IPS-18c (cell line): ENCODE measurements around the gene HHIPL1.
A peak's percentile ranks its signal among the peaks of the same experiment; 100 is the strongest.

Source experiments
- H3K4me3 ChIP-seq: 2 replicates; pipeline ENCODE4 v1.7.0; 2013; ENCODE audit warnings: low read depth, mild to moderate bottlenecking, low read length, moderate library complexity; ENCODE audit not compliant: insufficient read depth
- H3K9me3 ChIP-seq: one replicate; pipeline ENCODE4 v1.6.1; 2013; ENCODE audit warnings: mild to moderate bottlenecking, low read length, moderate library complexity; ENCODE audit not compliant: control insufficient read depth, insufficient read depth

The HHIPL1 gene

DNA sequence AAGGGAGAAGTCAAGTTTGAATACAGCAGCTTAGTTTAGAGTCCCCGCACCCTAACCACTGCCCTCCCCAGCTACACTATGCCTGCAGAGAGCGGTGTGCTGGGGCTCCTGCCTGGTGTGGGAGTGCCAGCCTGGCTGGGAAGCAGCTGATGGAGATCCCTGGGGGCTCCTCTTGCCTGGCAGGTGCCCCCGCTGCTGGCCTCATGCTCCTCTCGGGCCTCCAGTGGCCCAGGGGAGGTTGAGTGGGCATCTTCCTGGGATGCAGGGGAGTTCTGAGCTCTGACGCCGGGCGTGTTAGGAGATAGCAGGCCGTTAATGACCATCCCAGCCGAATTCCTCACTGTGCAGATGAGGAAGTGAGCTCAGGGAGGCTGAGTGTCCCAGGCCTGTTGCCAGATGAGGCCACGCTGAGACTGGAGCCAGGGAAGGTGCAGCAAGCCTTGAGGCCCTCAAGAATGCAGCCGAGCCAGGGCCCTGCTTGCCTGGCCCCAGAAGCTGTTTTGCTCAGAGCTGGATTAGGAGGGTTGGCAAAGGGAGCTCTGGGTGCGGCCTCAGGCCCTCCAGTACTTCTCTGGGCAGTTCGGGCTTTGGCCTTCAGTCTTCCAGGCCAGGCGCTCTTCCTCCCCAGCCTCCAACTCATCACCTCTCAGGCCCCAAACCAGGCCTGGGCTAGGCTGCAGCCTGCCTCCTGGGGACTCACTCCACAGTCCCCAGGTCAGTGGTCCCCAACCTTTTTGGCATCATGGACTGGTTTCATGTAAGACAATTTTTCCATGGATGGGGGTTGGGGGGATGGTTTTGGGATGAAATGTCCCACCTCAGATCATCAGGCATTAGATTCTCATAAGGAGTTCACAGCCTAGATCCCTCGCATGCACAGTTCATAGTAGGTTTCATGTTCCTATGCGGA, 32.6 kb downstream of the HHIPL1 start:
- Histone ChIP-seq H3K9me3 (peaks cover 5% of the 10 kb centered on the region), H3K4me3 (no peak overlapping the region; the same call in 1 of the 2 replicates)

DNA sequence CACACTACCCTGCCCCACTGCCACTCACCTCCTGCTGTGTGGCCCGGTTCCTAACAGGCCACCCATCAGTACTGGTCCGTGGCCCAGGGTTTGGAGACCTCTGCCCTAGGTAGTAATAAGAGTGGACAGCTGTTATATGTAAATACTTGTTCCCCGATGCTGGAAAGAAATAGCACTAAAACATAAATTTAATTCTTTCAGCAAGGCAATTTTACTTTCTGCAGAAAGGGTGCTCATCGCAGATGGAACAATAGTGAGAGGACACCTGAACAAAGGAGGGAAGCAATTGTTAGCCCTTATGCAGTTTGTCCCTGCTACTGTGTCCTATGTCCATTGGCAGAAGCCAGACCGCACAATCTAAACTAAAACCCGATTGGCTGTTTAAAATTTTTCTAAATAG, 33.3 kb downstream of the HHIPL1 start:
- Histone ChIP-seq H3K4me3 (no peak overlapping the region), H3K9me3 (peaks cover 5% of the 10 kb centered on the region)

DNA sequence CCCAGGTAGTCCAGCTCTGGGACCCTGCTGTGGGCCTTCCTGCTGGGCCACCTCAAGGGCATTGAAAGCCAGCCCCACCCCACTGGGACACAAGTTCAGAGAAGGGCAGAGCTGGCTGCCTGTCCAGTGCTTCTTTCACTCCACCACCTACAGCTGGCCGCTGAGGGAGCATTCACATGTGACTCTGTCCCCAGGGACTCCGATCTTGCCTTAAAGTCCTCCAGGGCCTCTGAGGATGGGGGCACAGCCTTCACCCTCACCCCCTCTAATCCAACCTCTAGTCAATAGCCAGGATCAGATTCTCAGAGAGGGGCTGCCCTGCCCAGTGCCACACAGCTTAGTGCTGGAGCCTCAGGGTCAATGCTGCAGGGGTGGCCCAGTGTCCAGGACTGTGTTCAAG, 34.2 kb downstream of the HHIPL1 start:
- peaks cover 5% of the 10 kb centered on the region for H3K9me3 ChIP-seq
- no peak overlapping the region for H3K4me3 ChIP-seq

DNA sequence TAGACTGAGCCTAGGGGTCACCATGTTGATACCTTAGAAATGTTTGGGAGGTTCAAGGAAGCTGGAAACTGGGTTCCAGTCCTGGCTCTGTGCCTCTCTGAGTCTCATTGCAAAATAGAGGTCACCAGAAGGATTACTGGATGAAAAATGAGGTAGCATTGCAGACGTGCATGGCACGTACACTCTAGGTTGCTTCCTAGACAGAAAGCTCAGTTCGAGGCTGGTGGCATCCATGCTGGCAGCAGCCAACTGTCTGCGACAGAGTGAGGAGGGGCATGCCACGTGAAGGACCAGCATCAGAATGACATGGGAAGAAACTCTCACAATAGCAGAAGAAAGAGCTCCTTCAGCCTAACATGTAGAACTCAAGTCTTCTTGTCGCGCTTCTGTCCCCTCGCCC, 34.6 kb downstream of the HHIPL1 start:
- H3K9me3 ChIP-seq: peaks cover 5% of the 10 kb centered on the region
- H3K4me3 ChIP-seq: no peak overlapping the region

DNA sequence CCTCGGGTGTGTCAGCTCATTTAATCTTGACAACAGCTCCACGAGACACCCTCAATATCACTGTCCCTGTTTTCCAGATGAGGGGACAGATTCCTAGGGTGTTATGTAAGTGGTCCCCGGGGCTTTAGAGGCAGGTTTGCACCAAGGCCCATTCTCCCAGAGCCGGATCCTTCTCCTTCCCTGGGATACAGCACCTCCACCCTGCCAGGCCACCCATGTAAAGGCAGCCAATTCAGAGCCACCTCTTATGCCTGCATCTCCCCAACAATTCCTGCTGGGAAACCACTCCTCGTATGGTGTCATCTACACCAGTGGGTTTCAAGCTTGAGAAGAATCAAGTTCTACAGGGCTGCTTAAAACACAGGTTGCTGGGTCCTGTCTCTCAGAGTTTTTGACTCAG, 35.1 kb downstream of the HHIPL1 start:
- H3K4me3 ChIP-seq: no peak overlapping the region
- H3K9me3 ChIP-seq: peaks cover 5% of the 10 kb centered on the region

DNA sequence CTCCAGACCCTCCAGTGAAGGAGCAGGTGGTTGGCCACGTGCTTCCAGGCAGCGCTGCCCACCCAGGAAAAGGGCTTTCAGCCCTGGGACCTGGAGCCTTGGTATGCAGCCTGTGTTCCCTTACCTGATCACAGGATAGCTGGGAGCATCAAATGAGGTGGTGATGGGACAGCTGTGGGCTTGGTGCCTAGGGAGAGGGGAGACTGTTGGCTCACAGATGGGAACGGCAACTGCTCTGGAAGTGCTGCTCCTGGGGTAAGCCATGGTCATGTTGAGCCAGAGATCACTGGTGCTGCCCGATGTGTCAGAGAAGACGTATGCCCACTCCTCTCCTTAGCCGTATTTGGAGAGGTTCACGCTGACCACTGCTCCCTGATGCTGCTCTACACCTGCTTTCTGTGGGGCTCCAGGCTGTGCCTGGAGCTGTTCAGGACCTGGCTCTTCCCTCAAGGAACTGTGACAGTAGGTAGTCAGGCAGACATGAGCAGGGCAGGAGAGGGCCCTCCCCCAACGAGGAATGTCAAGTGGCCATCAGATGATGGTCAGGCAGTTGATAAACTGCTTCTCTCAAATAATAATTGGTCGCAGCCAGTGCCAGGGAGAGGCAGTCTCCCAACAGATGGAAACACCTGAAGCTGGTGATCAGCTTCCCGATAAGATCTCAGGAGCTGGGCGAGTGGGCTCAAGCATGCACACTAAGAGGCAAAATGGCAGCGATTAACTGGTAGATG, 36.3 kb downstream of the HHIPL1 start:
- Histone ChIP-seq H3K4me3 (no peak overlapping the region), H3K9me3 (peaks cover 5% of the 10 kb centered on the region)

DNA sequence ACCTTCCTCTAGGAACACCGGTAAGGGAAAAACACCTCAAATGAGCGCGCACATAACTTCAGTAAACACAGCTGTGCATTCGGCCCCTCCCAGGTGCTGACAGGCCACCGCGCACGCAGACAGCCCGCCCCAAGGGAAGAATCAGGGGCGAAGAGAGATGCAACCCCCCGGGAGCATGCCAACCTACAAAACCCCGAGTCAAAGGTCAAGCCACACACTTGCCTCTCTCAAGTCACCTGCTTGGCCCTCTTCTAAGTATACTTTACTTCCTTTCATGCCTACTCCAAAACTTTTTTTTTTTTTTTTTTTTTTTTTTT, 36.9 kb downstream of the HHIPL1 start:
- peaks cover 5% of the 10 kb centered on the region for H3K9me3 ChIP-seq

DNA sequence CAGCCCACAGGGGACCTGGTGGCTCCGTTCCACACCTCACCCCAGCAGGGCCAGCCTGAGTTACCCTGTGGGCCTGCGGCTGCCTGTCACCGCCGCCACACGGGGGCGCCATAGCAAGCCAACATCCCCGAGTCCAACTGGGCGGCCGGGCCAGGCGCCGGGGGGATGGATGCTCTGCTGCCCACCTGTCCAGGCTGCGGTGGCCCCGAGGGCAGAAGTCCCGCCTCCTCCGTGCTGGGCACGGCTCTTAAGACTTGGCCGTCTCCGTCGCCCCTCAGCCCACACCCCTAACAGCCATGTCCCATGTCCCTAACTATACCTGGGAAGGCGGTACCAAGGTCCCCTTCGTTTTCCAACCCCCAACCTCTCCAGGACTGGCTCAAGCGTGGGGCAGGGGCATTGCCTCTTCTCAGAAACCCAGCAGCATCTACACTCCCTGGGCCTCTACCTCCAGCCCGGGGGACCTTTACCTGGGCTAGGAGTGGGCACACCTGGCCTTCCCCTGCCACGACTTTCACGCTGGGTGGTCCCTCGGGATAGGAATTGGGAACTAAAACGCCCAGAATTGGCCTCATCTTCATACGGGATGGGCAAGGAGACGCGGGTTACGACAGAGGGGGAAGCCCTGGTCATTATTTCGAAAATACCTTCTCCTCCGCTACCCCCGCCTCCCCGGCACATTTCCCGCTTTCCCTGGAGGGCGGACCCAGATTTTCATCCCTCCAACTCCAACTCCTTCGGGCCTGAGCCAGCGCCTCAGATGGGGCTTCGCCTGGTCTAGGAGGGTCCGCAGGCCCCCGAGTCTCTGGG, 38.1 kb downstream of the HHIPL1 start:
- H3K9me3 ChIP-seq: no peaks in the 10 kb centered on the region
- H3K4me3 ChIP-seq: peak overlapping the region; percentile 91

More for the DNA sequence above, 36.9 kb downstream of the HHIPL1 start:
- H3K4me3 ChIP-seq: no peak overlapping the region

DNA sequence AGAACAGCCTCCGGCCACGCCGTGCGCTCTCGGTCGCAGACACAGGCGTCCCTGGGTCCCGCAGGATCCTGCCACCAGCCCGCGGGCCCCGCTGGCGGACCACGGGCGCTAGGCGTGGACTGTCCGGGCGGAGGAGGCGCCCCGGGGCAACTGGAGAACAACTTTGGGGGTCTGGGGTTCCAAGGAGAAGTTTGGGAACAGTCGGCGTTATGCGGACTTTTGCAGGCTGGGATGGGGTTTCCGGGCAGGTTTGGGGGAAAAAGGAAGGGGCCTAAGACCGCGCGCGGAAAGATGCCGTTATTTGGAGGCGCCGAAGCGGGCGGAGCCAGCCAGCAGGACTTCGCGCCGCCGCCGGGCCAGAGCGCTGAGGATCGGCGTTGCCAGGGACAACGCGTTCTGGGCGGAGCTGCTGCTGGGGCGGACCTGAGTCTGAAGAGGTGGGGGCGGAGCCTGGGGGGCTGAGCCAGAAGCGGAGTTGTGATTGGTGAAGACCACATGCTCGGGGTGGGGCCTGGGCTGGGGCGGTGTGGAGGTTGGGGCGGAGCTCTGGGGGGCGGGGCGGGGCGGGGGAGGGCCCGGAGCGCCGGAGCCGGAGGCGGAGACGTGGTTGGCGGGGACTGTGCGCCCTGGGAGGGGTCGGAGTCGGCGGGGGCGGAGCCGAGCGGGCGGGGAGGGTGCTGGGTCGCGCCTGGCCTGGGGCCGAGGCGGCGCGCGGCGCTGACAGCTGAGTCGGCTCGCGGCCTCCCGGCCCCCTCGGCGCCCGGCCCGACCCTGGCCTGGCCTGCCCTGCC, 38.9 kb downstream of the HHIPL1 start, which contains the start of gene CYP46A1:
Gene CYP46A1 (plus strand): TSS at position 680 of the 791 bp plus-strand sequence. CDS start 120 bp downstream, outside the sequence.
- no peaks in the 10 kb centered on the region for H3K9me3 ChIP-seq
- H3K4me3 ChIP-seq: peak within 1 kb of the TSS; percentile 91

DNA sequence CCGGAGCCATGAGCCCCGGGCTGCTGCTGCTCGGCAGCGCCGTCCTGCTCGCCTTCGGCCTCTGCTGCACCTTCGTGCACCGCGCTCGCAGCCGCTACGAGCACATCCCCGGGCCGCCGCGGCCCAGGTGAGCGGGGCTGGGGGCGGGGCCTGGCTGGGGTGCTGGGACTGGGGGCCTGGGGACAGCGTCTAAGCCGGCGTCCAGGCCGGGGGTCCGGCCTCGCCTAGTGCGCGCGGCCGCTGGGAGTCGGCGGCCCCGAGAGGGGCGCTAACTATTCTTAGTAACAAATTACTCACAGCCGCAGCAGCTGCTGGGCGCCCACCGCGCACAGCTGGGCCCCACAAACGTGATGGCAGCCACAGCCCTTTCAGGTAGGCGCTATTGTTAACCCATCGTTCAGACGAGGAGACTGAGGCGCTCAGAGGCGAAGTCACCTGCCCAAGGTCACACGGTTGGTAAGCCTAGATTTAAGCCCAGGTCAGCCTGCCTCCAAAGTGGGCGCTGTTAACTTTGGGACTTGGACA, 39.5 kb downstream of the HHIPL1 start:
- peak overlapping the region; percentile 71 for H3K4me3 ChIP-seq
- H3K9me3 ChIP-seq: no peaks in the 10 kb centered on the region

DNA sequence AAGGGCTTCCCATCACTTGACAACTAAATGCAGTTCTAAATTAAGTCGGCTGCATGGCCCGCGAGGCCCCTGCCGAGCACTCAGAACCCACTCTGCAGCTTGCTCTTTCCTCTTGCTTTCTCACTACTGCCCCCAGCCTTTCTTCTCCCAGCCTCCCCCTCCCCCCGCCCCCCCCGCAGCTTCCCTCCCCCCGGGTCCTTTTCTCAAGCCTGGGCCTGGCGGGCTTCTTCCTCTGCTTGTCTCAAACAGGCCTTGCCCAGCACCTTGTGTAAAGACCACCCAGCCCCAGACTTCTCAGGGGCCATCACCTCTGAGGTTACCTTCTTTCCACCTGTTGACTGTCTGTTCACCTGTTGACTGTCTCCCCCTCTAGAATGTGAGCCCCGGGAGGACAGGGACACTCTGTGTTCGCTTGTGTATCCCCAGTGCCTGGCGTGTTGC, 40.2 kb downstream of the HHIPL1 start:
- Histone ChIP-seq H3K9me3 (no peaks in the 10 kb centered on the region), H3K4me3 (no peak overlapping the region)

DNA sequence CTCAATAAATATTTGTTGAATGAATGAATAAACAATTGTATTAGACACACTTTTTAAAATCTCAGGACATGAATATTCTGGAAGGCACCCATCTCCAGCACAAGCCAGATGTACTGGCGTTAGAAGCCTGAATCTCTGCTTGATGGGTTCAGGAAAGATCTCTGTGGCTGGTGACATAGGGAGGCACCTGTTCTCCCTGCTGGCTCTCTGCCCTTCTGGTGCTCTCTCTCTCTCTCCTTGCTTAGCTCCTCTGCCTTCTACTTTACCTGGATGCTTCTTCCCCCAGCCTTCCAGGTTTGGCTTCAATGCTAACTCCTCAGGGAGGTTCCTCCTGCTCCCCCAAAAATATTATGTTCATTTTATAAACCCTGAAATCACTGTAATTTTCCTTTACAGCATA, 40.7 kb downstream of the HHIPL1 start:
- H3K9me3 ChIP-seq: no peaks in the 10 kb centered on the region
- H3K4me3 ChIP-seq: no peak overlapping the region

DNA sequence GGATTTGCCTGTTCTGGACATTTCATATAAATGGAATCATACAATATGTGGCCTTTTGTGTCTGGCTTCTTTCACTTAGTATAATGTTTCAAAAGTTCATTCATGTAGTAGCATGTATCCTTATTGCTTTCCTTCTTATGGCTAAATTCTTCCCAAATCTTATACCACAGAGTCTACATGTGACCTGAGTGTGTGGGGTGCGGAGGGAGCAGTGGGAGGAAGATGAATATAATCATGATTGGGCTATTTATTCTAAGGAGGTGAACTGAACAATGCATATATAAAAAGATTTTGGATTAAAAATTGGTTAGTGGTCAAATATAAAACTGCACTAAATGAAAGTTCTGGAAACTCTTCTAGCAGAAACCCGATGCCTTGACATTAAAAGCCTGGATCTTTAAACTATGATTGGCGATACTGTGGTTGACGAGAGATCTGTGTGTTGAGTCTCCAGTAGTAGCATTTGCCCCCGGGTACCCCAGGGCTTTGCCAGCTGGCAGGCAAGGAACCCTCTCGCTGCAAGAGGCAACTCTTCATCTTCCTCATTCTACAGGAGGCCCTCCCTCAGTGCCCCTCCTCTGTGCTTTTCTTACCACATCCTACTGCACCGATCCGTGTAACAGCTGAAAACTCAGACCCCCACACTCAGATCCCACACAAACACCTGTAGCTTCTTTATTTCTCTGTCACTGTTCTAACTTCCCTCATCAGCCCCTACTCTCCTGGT, 41.8 kb downstream of the HHIPL1 start:
- Histone ChIP-seq H3K4me3 (no peak overlapping the region), H3K9me3 (no peaks in the 10 kb centered on the region)

DNA sequence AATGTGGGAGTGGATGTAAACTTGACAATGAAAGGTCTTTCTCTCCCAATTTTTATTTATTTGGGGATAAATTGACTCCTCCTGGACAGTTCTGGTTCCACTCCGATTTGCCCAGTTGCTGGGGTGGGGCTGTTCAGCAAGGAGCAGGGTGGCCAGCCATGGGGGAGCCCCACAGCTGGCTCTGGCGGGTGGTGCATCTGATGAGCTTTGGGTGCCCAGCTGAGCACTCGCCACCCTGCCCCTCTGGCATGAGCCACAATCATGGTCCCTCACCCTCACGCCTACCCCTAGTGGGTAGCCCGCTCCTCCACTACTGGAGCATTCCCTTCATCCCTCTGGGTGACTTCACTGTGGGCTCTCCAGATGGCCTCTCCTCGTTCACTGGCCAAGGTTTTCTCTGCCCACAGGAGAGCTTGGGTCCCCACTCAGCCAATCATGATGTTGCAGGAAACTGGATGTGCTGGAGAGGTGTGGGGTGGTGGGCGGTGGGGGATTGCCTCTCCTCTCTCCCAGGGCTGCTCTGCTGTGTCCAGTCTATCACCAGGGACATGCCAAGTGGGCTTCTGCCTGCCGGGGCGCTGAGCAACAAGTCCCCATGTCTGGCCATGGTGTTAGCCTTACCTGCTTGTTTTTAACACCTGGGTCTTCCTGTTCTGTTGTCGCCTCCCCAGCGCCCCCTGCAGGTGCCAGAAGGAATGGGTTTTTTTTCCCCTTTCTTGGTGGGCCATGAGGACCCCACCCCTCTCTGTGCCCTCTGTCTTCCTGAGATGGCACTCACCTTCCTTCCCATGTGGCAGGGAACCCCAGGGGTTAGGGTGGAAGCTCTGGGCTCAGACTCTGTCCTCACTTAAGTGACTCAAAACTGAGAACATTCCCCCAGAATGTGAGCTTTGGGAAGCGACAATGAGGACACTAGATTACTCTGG, 42.6 kb downstream of the HHIPL1 start:
- no peaks in the 10 kb centered on the region for H3K9me3 ChIP-seq
- H3K4me3 ChIP-seq: no peak overlapping the region

DNA sequence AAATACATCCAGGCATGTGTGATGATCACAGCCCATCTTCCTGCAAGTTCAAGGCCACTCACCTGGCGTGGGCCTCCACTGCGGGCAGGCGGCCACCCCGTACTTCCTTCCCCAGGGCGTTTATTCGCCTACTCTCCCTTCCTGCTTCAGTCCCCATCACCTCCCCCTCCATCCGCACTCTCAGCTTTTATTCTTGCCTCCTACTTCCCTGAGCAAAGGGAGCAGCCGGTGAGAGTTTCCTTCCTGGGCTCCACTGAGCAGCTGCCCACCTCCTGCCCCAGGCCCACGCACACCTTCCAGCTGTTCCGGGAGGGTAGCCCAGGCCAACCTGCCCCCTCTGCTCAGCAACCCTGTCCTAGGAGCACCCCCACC, 43.3 kb downstream of the HHIPL1 start:
- Histone ChIP-seq H3K9me3 (no peaks in the 10 kb centered on the region), H3K4me3 (no peak overlapping the region)
